Neural cell (in vitro differentiated cells): ENCODE data around the gene PHACTR1. TPM values are rescaled to one million over a fixed set of nuclear protein-coding genes. Genes with fewer than 3 reads are reported as not detected.
A peak's percentile ranks its signal among the peaks of the same experiment; 100 is the strongest.

Source experiments
- H2AFZ ChIP-seq: fragments of 200-600, 300-800 bp; sonication (generic), shearing (Covaris generic); 2 replicates; pipeline ENCODE4 v1.6.0; 2014; ENCODE audit warnings: low read depth, mild to moderate bottlenecking, antibody characterized with exemption, low read length, moderate library complexity
- H3F3A ChIP-seq: fragments of 200-600 bp; shearing (Covaris generic); 2 replicates; pipeline ENCODE4 v1.6.1; 2016; ENCODE audit warnings: mild to moderate bottlenecking, moderate library complexity, mixed read lengths, antibody characterized with exemption, low read length; ENCODE audit not compliant: insufficient read depth, poor library complexity, severe bottlenecking
- H3K27ac ChIP-seq: fragments of 200-600, 300-800 bp; sonication (generic), shearing (Covaris generic); 2 replicates; pipeline ENCODE4 v1.5.1; 2014; ENCODE audit warnings: mild to moderate bottlenecking, low read length, moderate library complexity
- H3K27me3 ChIP-seq: fragments of 300-800, 200-600 bp; sonication (generic), shearing (Covaris generic); 2 replicates; pipeline ENCODE4 v1.6.0; 2014; ENCODE audit warnings: mild to moderate bottlenecking, low read depth, low read length, moderate library complexity; ENCODE audit not compliant: insufficient read depth
- H3K36me3 ChIP-seq: fragments of 300-800, 200-600 bp; sonication (generic), shearing (Covaris generic); 2 replicates; pipeline ENCODE4 v1.5.1; 2014; ENCODE audit warnings: mild to moderate bottlenecking, antibody characterized with exemption, low read length, moderate library complexity; ENCODE audit not compliant: insufficient read depth
- H3K4me2 ChIP-seq: fragments of 300-800, 200-600 bp; sonication (generic), shearing (Covaris generic); 2 replicates; pipeline ENCODE4 v1.6.0; 2014; ENCODE audit warnings: mild to moderate bottlenecking, low read length
- H3K4me3 ChIP-seq: fragments of 300-800, 200-600 bp; sonication (generic), shearing (Covaris generic); 2 replicates; pipeline ENCODE4 v1.5.1; 2014; ENCODE audit warnings: mild to moderate bottlenecking, low read length, moderate library complexity
- H3K79me2 ChIP-seq: fragments of 200-600 bp; shearing (Covaris generic); replicated peaks from 2 replicates; pipeline ENCODE4 v1.6.0; 2014; ENCODE audit warnings: mild to moderate bottlenecking, low read length, moderate library complexity; ENCODE audit not compliant: insufficient read depth
- H3K9ac ChIP-seq: fragments of 300-800, 200-600 bp; sonication (generic), shearing (Covaris generic); 2 replicates; pipeline ENCODE4 v1.6.1; 2016; ENCODE audit warnings: mild to moderate bottlenecking, low read length, mixed read lengths
- H3K9me2 ChIP-seq: fragments of 200-600 bp; shearing (Covaris generic); 2 replicates; pipeline ENCODE4 v1.6.1; 2016; ENCODE audit warnings: mild to moderate bottlenecking, low read length, mixed read lengths; ENCODE audit not compliant: insufficient read depth
- H3K9me3 ChIP-seq: fragments of 200-600, 300-800 bp; sonication (generic), shearing (Covaris generic); 2 replicates; pipeline ENCODE4 v1.6.1; 2016; ENCODE audit warnings: mild to moderate bottlenecking, mixed run types, low read length, moderate library complexity, mixed read lengths
- H4K20me1 ChIP-seq: fragments of 200-600 bp; shearing (Covaris generic); 2 replicates; pipeline ENCODE4 v1.6.1; 2016; ENCODE audit warnings: mild to moderate bottlenecking, mixed run types; ENCODE audit not compliant: insufficient read depth
- EP300 ChIP-seq: fragments of 450-650 bp; conservative IDR thresholded peaks from 2 replicates; pipeline ENCODE4 v1.6.1; 2014; ENCODE audit warnings: antibody characterized with exemption, mild to moderate bottlenecking, moderate library complexity; ENCODE audit not compliant: poor library complexity, severe bottlenecking
- EZH2 ChIP-seq: fragments of 200-600, 300-800 bp; shearing (Covaris generic), sonication (generic); IDR thresholded peaks from 2 replicates; pipeline ENCODE4 v1.6.1; 2014; ENCODE audit warnings: antibody characterized with exemption, low read length, borderline replicate concordance, mild to moderate bottlenecking; ENCODE audit not compliant: insufficient read depth, poor library complexity, severe bottlenecking
- MXI1 ChIP-seq: fragments of 450-650 bp; conservative IDR thresholded peaks from 2 replicates; pipeline ENCODE4 v1.6.1; 2014; ENCODE audit warnings: antibody characterized with exemption, mild to moderate bottlenecking; ENCODE audit not compliant: poor library complexity, severe bottlenecking
- POLR2AphosphoS5 ChIP-seq: IDR thresholded peaks from 2 replicates; pipeline ENCODE4 v1.6.1; 2012
- RAD21 ChIP-seq: fragments of 450-650 bp; conservative IDR thresholded peaks from 2 replicates; pipeline ENCODE4 v1.6.1; 2014; ENCODE audit warnings: antibody characterized with exemption, mild to moderate bottlenecking, moderate library complexity
- SMC3 ChIP-seq: fragments of 450-650 bp; conservative IDR thresholded peaks from 2 replicates; pipeline ENCODE4 v1.6.1; 2014; ENCODE audit warnings: antibody characterized with exemption, mild to moderate bottlenecking, moderate library complexity; ENCODE audit not compliant: poor library complexity
- TAF1 ChIP-seq: IDR thresholded peaks from 2 replicates; pipeline ENCODE4 v1.6.1; 2012; ENCODE audit warnings: low read depth
- polyA plus RNA-seq: library from polyadenylated mRNA; depleted of rRNA; stranded (reverse); fragments of >200 nt; gene quantifications from 2 replicates; pipeline ENCODE4 v1.2.3, GENCODE V29; 2014
- TF ChIP-seq, protein P1 (sequence below): IDR thresholded peaks from 2 replicates; pipeline ENCODE4 v1.6.1; 2012; ENCODE audit warnings: borderline replicate concordance
- TF ChIP-seq, protein P2 (sequence below): fragments of 450-650 bp; IDR thresholded peaks from 2 replicates; pipeline ENCODE4 v1.5.1; 2014; ENCODE audit warnings: antibody characterized with exemption, mild to moderate bottlenecking, moderate library complexity; ENCODE audit not compliant: poor library complexity, severe bottlenecking

The PHACTR1 gene
- polyA plus RNA-seq, 1 donor from 2014 or later, result 7.8 TPM

DNA sequence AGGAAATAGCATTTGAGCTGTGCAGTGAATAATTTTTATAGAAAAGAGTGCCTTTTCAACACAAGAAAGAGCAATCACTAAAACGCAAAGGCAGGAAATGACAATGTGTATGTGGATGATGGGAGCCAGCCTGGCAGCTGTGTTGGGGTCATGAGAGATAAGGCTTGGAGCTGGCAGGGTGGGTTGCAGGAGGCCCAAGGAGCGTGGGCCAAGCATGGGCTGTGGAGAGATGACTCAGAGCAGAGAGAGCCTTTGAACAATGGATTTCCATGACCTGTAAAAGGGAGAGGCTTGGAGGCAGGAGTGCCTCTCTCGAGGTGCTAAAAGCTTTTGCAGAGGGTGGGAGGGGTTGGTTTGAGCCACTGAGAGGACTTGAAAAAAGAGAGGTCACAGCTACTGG, 618.4 kb downstream of the PHACTR1 start:
- TF ChIP-seq, protein P1, sequence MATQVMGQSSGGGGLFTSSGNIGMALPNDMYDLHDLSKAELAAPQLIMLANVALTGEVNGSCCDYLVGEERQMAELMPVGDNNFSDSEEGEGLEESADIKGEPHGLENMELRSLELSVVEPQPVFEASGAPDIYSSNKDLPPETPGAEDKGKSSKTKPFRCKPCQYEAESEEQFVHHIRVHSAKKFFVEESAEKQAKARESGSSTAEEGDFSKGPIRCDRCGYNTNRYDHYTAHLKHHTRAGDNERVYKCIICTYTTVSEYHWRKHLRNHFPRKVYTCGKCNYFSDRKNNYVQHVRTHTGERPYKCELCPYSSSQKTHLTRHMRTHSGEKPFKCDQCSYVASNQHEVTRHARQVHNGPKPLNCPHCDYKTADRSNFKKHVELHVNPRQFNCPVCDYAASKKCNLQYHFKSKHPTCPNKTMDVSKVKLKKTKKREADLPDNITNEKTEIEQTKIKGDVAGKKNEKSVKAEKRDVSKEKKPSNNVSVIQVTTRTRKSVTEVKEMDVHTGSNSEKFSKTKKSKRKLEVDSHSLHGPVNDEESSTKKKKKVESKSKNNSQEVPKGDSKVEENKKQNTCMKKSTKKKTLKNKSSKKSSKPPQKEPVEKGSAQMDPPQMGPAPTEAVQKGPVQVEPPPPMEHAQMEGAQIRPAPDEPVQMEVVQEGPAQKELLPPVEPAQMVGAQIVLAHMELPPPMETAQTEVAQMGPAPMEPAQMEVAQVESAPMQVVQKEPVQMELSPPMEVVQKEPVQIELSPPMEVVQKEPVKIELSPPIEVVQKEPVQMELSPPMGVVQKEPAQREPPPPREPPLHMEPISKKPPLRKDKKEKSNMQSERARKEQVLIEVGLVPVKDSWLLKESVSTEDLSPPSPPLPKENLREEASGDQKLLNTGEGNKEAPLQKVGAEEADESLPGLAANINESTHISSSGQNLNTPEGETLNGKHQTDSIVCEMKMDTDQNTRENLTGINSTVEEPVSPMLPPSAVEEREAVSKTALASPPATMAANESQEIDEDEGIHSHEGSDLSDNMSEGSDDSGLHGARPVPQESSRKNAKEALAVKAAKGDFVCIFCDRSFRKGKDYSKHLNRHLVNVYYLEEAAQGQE, result no peak
- TF ChIP-seq MXI1 (no peak), EP300 (no peak), POLR2AphosphoS5 (no peak)
- Histone ChIP-seq H3K4me3 (no peak overlapping the region), H3K27ac (no peak overlapping the region), H3K9ac (no peak overlapping the region), H3K79me2 (no peaks in the 10 kb centered on the region), H3F3A (no peaks in the 10 kb centered on the region), H2AFZ (no peak overlapping the region), H3K9me2 (no peaks in the 10 kb centered on the region), H3K4me2 (no peak overlapping the region), H3K36me3 (no peaks in the 10 kb centered on the region), H4K20me1 (no peaks in the 10 kb centered on the region), H3K27me3 (no peaks in the 10 kb centered on the region), H3K9me3 (no peaks in the 10 kb centered on the region)

DNA sequence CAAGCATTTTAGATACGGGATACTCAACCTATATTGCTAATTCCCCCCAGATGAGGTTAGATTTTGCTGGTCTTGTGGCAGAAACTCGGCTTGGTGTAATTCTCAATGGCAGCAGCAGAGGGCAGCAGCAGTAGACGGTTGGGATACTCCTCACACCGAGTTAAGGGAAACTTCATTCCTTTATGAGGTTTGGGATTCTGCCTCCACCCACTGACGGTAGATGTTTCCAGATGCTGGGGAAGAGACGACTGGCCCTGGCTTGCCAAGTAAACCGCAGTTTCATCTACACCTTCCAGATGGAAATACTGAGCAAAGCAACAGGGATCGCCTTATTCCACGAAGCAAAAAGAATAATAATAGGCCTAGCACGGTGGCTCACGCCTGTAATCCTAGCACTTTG, 620.0 kb downstream of the PHACTR1 start:
- TF ChIP-seq POLR2AphosphoS5, result no peak
- TF ChIP-seq, protein P2, sequence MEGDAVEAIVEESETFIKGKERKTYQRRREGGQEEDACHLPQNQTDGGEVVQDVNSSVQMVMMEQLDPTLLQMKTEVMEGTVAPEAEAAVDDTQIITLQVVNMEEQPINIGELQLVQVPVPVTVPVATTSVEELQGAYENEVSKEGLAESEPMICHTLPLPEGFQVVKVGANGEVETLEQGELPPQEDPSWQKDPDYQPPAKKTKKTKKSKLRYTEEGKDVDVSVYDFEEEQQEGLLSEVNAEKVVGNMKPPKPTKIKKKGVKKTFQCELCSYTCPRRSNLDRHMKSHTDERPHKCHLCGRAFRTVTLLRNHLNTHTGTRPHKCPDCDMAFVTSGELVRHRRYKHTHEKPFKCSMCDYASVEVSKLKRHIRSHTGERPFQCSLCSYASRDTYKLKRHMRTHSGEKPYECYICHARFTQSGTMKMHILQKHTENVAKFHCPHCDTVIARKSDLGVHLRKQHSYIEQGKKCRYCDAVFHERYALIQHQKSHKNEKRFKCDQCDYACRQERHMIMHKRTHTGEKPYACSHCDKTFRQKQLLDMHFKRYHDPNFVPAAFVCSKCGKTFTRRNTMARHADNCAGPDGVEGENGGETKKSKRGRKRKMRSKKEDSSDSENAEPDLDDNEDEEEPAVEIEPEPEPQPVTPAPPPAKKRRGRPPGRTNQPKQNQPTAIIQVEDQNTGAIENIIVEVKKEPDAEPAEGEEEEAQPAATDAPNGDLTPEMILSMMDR, result peak; percentile 93
- TF ChIP-seq, protein P1, result no peak
- no peak for TF ChIP-seq TAF1
- TF ChIP-seq EP300, result no peak
- TF ChIP-seq EZH2, result no peak
- no peak for TF ChIP-seq MXI1
- TF ChIP-seq SMC3, result peak; percentile 98
- peak; percentile 95 for TF ChIP-seq RAD21
- Histone ChIP-seq H3K27ac (no peak overlapping the region), H2AFZ (no peak overlapping the region), H3K4me3 (no peak overlapping the region), H3K9ac (no peak overlapping the region), H3K9me2 (no peaks in the 10 kb centered on the region), H4K20me1 (no peaks in the 10 kb centered on the region), H3K79me2 (no peaks in the 10 kb centered on the region), H3K36me3 (no peaks in the 10 kb centered on the region), H3F3A (no peaks in the 10 kb centered on the region), H3K4me2 (no peak overlapping the region), H3K9me3 (no peaks in the 10 kb centered on the region), H3K27me3 (no peaks in the 10 kb centered on the region)
